OCI-M2 (cell line): ENCODE measurements around the gene RCAN2.

Experiments
- DNase-seq: peaks from one replicate; lab custom pipeline; 2025; ENCODE audit not compliant: unreplicated experiment; lab: John Stamatoyannopoulos, UW

The RCAN2 gene

GRCh38 chr6:46491628-46492547 lies 639 bp upstream of the RCAN2 start:
- no peak for DNase-seq

- no peak for DNase-seq
Measured at GRCh38 chr6:46490425-46491200, 636 bp downstream of the RCAN2 start.

GRCh38 chr6:46486181-46486580 lies 5.1 kb downstream of the RCAN2 start:
- DNase-seq = no peak

GRCh38 chr6:46484081-46484820 lies 7.0 kb downstream of the RCAN2 start:
- DNase-seq = no peak

- no peak for DNase-seq
Measured at GRCh38 chr6:46476301-46476700, 14.9 kb downstream of the RCAN2 start.

- no peak for DNase-seq
Measured at GRCh38 chr6:46473881-46474280, 17.4 kb downstream of the RCAN2 start.

GRCh38 chr6:46472243-46472642 lies 19.0 kb downstream of the RCAN2 start:
- no peak for DNase-seq

GRCh38 chr6:46469021-46469420 lies 22.2 kb downstream of the RCAN2 start:
- DNase-seq = no peak

GRCh38 chr6:46468403-46469010 lies 22.7 kb downstream of the RCAN2 start:
- no peak for DNase-seq

- DNase-seq = no peak
Measured at GRCh38 chr6:46466570-46466969, 24.7 kb downstream of the RCAN2 start.

- no peak for DNase-seq
Measured at GRCh38 chr6:46465294-46466165, 25.7 kb downstream of the RCAN2 start.

GRCh38 chr6:46456297-46456696 lies 35.0 kb downstream of the RCAN2 start:
- no peak for DNase-seq

GRCh38 chr6:46454691-46455090 lies 36.6 kb downstream of the RCAN2 start:
- DNase-seq = no peak

GRCh38 chr6:46453741-46454316 lies 37.4 kb downstream of the RCAN2 start:
- DNase-seq = no peak

- DNase-seq = no peak
Measured at GRCh38 chr6:46453216-46453615, 38.0 kb downstream of the RCAN2 start.

GRCh38 chr6:46452312-46452917 lies 38.8 kb downstream of the RCAN2 start:
- DNase-seq = no peak

- DNase-seq = no peak
Measured at GRCh38 chr6:46451343-46451742, 39.9 kb downstream of the RCAN2 start.

GRCh38 chr6:46444772-46445454 lies 46.3 kb downstream of the RCAN2 start:
- DNase-seq = no peak

GRCh38 chr6:46443623-46444022 lies 47.6 kb downstream of the RCAN2 start:
- DNase-seq = no peak
